ENCODE measurements around the gene CAPNS1.
"Not testable (repeated sequence)": the region's sequence is repeated elsewhere in the genome, so short reads cannot be mapped to it uniquely, and the experiment has no call there.

The CAPNS1 gene

DNA sequence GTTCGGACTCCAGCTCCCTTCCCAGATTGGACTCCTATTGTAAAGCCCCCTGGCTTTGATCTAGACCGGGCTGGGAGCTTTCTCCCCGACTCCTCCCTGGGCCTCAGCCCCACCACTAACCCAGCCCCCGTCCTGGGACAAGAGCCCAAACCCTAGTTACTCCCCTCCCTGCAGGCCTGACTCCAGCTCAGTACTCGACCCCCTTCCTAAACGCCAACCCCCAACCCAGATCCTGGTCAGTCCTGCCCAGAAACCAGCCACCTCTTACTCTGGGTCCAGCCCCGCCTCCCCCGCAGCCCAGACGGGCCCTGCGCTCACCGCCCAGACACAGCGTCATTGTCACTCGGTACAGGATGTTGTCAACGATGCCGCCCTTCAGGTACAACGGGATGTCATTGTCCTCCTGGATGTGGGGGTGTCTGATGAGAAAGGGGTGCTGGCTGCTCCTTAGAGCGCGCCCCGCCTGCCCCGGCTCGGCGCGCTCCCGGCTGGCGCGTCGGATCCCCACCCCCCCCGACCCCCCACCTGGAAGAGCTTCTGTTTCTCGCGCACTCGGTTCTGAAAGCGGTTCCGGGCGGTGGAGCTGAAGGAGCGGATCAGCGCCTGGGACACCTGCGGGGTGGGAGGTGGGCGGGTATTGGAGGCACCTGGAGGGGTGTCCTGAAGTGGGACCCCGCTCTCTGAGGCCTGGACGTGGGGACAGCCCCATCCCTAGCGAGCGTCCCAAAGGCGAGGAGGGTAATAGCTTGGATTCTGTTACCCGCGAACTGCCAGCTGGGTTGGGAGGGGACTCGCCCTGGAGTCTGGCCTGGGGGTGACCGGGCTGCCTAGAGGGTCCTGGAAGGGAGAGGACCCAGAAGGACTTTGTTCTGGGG lies 11.5 kb downstream of the CAPNS1 start:
- no peak for DNase-seq

- DNase-seq, result no peak
Measured at GRCh38 chr19:36152019-36152351, 12.1 kb downstream of the CAPNS1 start.

- no peak for DNase-seq
Measured at GRCh38 chr19:36152352-36153091, 12.7 kb downstream of the CAPNS1 start, which contains the start of gene COX7A1. Gene COX7A1 (minus strand): TSS chr19:36152447. CDS start chr19:36152407, 40 bp downstream.

GRCh38 chr19:36153126-36153525 lies 13.3 kb downstream of the CAPNS1 start:
- no peak for DNase-seq

- no peak for DNase-seq
Measured at GRCh38 chr19:36160821-36161596, 21.1 kb downstream of the CAPNS1 start.

DNA sequence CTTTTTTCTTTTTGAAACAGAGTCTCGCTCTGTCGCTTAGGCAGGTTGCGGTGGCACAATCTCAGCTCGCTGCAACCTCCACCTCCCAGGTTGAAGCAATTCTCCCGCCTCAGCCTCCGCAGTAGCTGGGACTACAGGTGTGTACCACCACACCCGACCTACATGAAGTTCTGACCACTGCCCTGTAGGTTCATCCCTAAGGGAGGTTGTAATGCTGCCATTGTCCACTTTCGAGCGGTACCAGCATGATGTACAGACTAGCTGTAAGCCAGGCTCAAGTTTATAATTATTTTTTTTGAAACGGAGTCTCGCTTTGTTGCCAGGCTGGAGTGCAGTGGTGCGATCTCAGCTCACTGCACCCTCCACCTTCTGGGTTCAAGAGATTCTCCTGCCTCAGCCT lies 23.9 kb downstream of the CAPNS1 start:
- DNase-seq, result no peak

GRCh38 chr19:36169084-36169760 lies 29.4 kb downstream of the CAPNS1 start:
- no peak for DNase-seq

DNA sequence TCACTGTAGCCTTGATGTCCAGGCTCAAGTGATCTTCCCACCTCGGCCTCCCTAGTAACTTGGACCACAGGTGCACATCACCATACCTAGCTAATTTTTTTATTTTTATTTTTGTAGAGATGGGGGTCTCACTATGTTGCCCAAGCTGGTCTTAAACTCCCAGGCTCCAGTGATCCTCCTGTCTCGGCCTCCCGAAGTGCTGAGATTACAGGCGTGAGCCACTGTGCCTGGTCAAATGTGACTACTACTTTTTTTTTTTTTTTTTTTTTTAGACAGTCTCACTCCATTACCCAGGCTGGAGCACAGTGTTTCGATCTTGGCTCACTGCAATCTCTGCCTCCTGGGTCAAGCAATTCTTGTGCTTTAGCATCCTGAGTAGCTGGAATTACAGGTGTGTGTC lies 33.0 kb downstream of the CAPNS1 start:
- no peak for DNase-seq

- DNase-seq, result not testable (repeated sequence)
Measured at GRCh38 chr19:36173846-36174245, 34.0 kb downstream of the CAPNS1 start.

GRCh38 chr19:36179077-36179476 lies 39.2 kb downstream of the CAPNS1 start:
- DNase-seq, result not testable (repeated sequence)

- DNase-seq, result no peak
Measured at GRCh38 chr19:36182612-36183244, 42.9 kb downstream of the CAPNS1 start.

GRCh38 chr19:36183245-36183628 lies 43.4 kb downstream of the CAPNS1 start:
- no peak for DNase-seq

- not testable (repeated sequence) for DNase-seq
Measured at GRCh38 chr19:36186722-36187121, 46.9 kb downstream of the CAPNS1 start.

DNA sequence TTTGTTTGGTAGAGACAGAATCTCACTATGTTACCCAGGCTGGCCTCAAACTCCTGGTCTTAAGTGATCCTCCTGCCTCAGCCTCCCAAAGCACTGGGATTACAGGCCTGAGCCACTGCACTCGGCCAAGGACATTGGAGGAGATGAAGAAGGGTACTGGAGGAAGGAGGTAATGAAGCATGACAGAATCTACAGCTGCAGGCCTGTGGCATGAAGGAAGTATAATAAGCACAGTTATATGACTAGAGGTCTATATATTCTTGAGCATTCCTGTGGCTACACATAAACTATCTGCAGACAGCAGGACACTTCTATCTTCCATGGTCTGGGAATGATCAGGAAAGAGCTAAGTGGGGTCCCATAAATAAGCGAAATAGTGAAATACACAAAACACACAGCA lies 56.4 kb downstream of the CAPNS1 start:
- DNase-seq, result no peak

- DNase-seq, result no peak
Measured at GRCh38 chr19:36198119-36198518, 58.3 kb downstream of the CAPNS1 start.

All from SHP77 treated with DMSO at 0.1 percent for 48 hours (cell line).